Activated CD8-positive, alpha-beta memory T cell treated with anti-CD3 and anti-CD28 coated beads for 36 hours (primary cell): ENCODE results near the gene MAS1. TPM values are rescaled to one million over a fixed set of nuclear protein-coding genes. Genes with fewer than 3 reads are reported as not detected.
"Not testable (repeated sequence)": the region's sequence is repeated elsewhere in the genome, so short reads cannot be mapped to it uniquely, and the experiment has no call there.

ENCODE experiments used
- CTCF ChIA-PET: fragments of 350-600 bp; sonication (Branson Sonifier 250); formaldehyde crosslinking; loops from one replicate; lab custom pipeline; 2021; ENCODE audit warnings: antibody characterized with exemption; lab: Charles Lee
- POLR2A ChIA-PET: fragments of 350-600 bp; sonication (Branson Sonifier 250); formaldehyde crosslinking; loops from one replicate; lab custom pipeline; 2021; ENCODE audit warnings: antibody characterized with exemption; lab: Charles Lee
- total RNA-seq, 2 experiments: library from RNA; stranded (reverse); gene quantifications; one replicate each; pipeline ENCODE4 v1.2.3, GENCODE V29; 2021

Gene MAS1
- not detected for total RNA-seq

DNA sequence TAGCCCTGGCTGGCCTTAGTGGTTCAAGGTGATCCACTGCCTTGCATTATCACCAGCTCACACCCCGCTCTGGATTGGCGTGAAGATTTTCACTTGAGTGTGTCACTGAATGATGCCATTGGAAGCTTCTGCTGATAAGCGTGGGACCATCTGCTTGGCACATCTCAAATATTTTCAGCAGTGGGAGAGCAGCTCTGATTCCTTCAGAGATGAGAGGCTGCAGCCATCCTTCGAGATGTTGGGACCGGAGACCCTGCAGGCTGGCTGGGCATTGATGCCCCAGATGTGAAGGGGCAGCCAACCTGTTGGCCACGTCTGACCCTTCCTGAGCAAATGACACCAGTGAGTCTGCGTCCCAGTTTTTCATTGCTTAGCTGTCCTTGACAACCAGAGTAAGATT lies at the start of gene MAS1:
MAS1 (plus strand) TSS at position 197 of the 400 bp plus-strand sequence. CDS start 15,968 bp downstream, outside the sequence.
- ChIA-PET POLR2A (no interaction called here), CTCF (no interaction called here)

GRCh38 chr6:159842035-159842434 lies 48.8 kb upstream of the MAS1 start:
- CTCF ChIA-PET: no interaction called here
- POLR2A ChIA-PET: no interaction called here

- ChIA-PET CTCF (no interaction called here), POLR2A (interaction anchor here (0.6 kb wide), 1 partner anchor 118 kb away, joined by 3 read pairs; the partner anchor contains the start of gene WTAP)
Observed at GRCh38 chr6:159844737-159845645, 45.8 kb upstream of the MAS1 start.

GRCh38 chr6:159848552-159848951 lies 42.2 kb upstream of the MAS1 start:
- CTCF ChIA-PET, POLR2A ChIA-PET: not testable (repeated sequence)

DNA sequence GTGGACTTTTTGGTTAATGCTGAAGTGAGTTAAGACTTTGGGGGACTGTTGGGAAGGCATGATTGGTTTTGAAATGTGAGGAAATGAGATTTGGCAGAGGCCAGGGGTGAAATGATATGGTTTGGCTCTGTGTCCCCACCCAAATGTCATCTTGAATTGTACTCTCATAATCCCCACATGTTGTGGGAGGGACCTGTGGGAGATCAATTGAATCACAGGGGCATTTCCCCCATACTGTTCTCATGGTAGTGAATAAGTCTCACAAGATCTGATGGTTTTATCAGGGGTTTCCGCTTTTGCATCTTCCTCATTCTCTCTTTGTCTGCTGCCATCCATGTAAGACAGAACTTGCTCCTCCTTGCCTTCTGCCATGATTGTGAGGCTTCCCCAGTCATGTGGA lies 40.9 kb upstream of the MAS1 start:
- CTCF ChIA-PET, POLR2A ChIA-PET: not testable (repeated sequence)

- ChIA-PET POLR2A (no interaction called here), CTCF (interaction anchor here (0.6 kb wide), 1 partner anchor 133 kb away, joined by 3 read pairs; no protein-coding TSS in a partner anchor)
Observed at GRCh38 chr6:159852877-159853276, 37.9 kb upstream of the MAS1 start.

DNA sequence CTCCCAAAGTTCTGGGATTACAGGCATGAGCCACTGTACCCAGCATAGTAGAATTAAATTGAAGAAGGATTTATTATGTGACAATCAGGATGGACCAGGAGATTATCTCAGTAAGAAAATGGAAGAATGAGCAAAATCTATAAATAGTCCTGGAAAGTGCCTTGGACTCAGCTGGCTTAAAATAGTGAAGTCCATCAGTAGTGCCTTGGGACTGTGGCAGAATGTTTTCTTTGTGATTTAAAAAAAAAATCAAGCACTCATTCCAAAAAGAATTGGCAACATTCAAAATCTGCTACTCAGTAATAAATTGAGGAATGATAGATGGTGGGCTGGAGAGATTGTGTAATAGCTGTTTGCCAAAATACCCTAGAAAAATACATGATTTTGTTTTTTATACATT lies 37.0 kb upstream of the MAS1 start:
- ChIA-PET CTCF (no interaction called here), POLR2A (no interaction called here)

DNA sequence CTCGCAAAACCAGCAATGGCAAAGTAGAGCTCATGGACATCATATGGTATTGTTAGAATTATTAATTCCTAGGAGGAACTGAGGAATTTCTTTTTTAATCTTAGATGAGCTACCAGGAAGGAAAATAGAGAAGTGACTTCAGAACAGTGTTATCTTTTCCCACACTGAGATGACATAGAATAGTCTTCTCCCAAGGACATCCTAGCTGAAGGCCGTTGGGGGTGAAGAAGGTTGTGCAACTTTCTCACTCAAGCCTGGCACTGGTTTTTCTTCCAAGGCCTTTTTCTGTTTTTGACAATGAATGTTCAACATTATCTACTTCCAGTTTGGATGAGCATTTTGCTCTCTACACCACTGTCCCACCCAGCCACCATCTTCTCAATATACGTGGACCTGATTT lies 35.8 kb upstream of the MAS1 start:
- ChIA-PET POLR2A (no interaction called here), CTCF (interaction anchor here (0.6 kb wide), 1 partner anchor 226 kb away, joined by 3 read pairs; no protein-coding TSS in a partner anchor)

- ChIA-PET POLR2A (interaction anchor here (0.6 kb wide), 1 partner anchor 151 kb away, joined by 3 read pairs; no protein-coding TSS in a partner anchor), CTCF (no interaction called here)
Observed at GRCh38 chr6:159858259-159858658, 32.5 kb upstream of the MAS1 start.

DNA sequence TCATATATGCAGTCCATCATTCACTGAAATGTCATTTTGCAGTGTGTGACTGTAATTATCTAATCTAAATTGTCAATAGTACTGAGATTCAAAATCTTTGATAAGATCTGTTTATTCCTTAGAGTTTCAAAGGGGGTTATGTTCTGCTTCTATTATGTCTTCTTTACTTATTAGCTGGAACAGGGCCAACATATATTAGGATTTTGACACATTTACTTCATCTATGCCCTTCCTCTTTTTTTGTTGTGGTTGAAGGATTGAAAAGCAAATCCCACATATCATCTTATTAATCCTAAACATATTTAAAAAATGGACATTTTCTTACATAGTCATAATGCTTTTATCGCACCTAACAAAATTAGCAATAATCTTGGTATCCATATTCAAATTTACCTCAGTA lies 30.3 kb upstream of the MAS1 start:
- CTCF ChIA-PET: no interaction called here
- POLR2A ChIA-PET: no interaction called here

DNA sequence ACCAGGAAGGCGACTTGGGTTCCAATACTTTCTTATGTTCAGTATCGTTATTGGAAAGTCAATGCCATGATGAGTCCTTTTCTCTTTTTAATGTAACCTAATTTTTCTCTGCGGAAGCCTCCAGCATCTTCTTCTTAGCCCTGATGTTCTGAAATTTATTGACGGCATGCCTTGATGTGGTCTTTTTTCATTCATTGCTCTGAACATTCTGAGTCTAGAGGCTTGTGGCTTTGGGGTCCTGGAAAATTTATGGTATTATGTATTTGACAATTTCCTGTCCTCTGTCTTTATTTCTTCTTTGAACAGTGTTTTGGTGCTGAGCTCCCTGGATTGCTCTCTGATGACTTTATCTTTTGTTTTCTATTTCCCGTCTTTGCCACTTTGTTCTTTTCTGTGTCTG lies 28.7 kb upstream of the MAS1 start:
- CTCF ChIA-PET: no interaction called here
- POLR2A ChIA-PET: no interaction called here

GRCh38 chr6:159863341-159863740 lies 27.4 kb upstream of the MAS1 start:
- CTCF ChIA-PET: interaction anchor here (0.5 to 1.2 kb wide), 6 partner anchors 9 to 107 kb away, joined by 3 to 4 read pairs (median 3); no protein-coding TSS in a partner anchor
- POLR2A ChIA-PET: interaction anchor here (0.7 kb wide), 1 partner anchor 111 kb away, joined by 3 read pairs; no protein-coding TSS in a partner anchor

- CTCF ChIA-PET: interaction anchor here (0.9 kb wide), 1 partner anchor 15 kb away, joined by 3 read pairs; no protein-coding TSS in a partner anchor
- POLR2A ChIA-PET: no interaction called here
Observed at GRCh38 chr6:159865226-159865920, 25.4 kb upstream of the MAS1 start.

DNA sequence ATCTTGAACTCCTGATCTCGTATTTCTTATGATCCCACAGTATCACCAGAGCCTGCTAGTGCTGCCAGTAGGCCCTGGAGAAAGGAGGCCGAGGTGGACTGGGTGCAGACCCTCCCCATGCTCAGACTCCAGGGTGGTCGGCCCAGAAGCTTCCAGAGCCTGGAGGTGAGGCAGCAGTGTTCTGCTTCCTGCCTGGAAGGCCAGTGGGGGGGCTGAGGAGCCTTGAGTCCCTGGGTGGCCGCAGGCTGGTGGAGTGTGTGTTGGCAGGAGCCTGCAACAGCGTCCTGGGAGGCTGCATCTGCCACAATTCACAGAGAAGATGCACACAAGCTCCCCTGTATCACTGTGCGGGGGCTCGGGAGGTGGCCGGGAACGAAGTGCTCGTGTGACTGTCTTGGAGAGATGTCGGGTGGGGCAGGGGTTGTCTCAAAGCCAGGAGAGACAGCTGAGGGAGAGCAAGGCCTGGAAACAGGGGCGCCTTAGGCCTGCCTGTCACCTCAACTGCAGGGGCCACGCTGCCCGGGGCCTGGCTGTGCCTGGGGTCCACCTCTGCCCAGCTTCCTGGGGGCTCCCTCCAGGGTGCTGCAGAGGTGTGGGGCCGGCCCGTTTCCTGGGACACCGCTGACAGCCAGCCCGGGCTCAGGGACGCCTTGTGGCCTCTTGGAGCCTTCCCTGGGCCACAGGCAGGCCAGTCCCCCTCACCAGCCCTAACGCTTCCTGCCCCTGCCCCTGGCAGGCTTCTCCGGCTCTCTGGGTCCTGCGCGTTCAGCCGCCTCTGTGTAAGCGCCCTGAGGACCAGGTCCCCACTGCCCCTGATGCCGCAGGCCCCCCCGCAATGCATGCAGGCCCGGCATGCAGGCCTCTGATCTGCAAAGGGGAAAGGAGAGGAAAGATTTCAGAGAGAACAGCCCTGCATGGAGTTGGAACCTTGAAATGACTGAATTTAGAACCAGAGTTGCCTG lies 24.2 kb upstream of the MAS1 start:
- CTCF ChIA-PET: interaction anchor here (1.3 kb wide), 1 partner anchor 12 kb away, joined by 3 read pairs; no protein-coding TSS in a partner anchor

DNA sequence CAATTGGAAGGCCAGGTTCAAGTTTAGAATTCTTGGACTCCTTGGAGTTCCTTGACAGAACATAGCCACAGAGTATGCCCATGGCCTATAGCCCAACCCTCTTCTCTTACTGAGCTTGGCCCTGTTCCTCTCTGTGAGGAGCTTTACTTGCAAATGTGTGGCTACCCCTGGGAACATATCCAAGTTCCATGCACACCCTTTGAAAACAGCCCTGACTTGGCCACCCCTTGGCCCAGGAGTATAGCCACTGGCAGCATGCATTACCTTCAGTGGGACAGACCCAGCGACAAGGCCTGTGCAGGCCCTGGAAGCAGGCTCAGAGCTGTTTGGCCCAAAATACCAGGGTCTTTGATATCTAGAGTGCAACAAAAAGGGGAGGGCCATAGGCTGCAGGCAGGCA lies 19.5 kb upstream of the MAS1 start:
- ChIA-PET POLR2A (no interaction called here), CTCF (no interaction called here)

More for the DNA sequence above, 24.2 kb upstream of the MAS1 start:
- POLR2A ChIA-PET: no interaction called here

GRCh38 chr6:159871906-159872305 lies 18.9 kb upstream of the MAS1 start:
- ChIA-PET POLR2A (no interaction called here), CTCF (interaction anchor here (0.6 kb wide), 1 partner anchor 8 kb away, joined by 3 read pairs; no protein-coding TSS in a partner anchor)

GRCh38 chr6:159874435-159874834 lies 16.4 kb upstream of the MAS1 start:
- POLR2A ChIA-PET: no interaction called here
- CTCF ChIA-PET: no interaction called here

- CTCF ChIA-PET: no interaction called here
- POLR2A ChIA-PET: no interaction called here
Observed at GRCh38 chr6:159875194-159875593, 15.6 kb upstream of the MAS1 start.

DNA sequence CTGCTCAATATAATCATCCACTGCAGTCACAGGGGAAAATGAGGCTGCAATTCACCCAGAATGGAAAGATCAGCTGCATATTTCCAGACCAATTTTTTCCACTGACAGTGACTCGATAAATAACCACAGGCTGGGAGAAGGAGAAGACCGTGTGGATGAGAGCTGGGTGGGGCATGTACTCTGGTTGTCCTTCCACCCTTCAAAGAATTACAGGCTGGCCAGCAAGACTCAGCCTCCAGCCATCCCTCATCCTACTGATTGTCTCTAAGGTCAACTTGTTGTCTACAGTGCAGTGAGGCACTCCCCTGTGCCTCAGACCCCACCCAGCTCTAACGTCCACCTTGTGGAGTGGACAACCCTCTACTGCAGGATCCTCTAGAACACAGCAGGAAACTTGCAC lies 14.5 kb upstream of the MAS1 start:
- ChIA-PET POLR2A (no interaction called here), CTCF (interaction anchor here (1.3 kb wide), 1 partner anchor 13 kb away, joined by 4 read pairs; no protein-coding TSS in a partner anchor)
